Adrenal gland (tissue), 5 donors: Measurements from ENCODE around the gene LRRK1.

Experiments
- CTCF ChIP-seq, 6 experiments: fragments of 450-650 bp in 4 of 6; fragments of 200-600 bp in 2 of 6; sonication (generic) in 1 of 6; IDR thresholded peaks; 1 replicate in 5 of 6; 2 replicates in 1 of 6; pipeline versions ENCODE4 v1.5.1 to v1.8.0; 2016 to 2021; ENCODE audit warnings: antibody characterized with exemption in 6 of 6, mild to moderate bottlenecking in 2 of 6, moderate library complexity in 1 of 6
- POLR2A ChIP-seq, 2 donors: fragments of 450-650 bp; IDR thresholded peaks; one replicate each; pipeline ENCODE4 v1.6.1; 2017; ENCODE audit warnings: antibody characterized with exemption in 2 of 2, mild to moderate bottlenecking in 2 of 2, moderate library complexity in 1 of 2
- donor health status: DM: no; HTN: no; CAD: no.

- TF ChIP-seq CTCF (IDR thresholded peaks at IDR 0.05) (no peak), POLR2A (IDR thresholded peaks at IDR 0.05) (no peak)
These were observed 29.6 kb upstream of the LRRK1 start for GRCh38 chr15:100889385-100890050.
